SK-N-SH treated with all-trans-retinoic acid at 6 μM for 48 hours (cell line): Measurements from ENCODE around the gene NUP214.

Source experiments
- ATAC-seq: fragments of 200-7000 bp; cut with Tn5 transposase; 3 replicates; pipeline ENCODE4 v1.9.1; 2020; ENCODE audit warnings: mild to moderate bottlenecking, moderate library complexity
- ARNTL ChIP-seq: fragments of 450-650 bp; formaldehyde crosslinking; IDR thresholded peaks from 2 replicates; pipeline ENCODE4 v1.5.0; 2020; ENCODE audit warnings: low read depth, mild to moderate bottlenecking, moderate library complexity, borderline replicate concordance
- BACH2 ChIP-seq: fragments of 250-450 bp; sonication (Bioruptor Pico); IDR thresholded peaks from 2 replicates; pipeline ENCODE4 v1.9.0; 2021; ENCODE audit warnings: mild to moderate bottlenecking, borderline replicate concordance
- CREB5 ChIP-seq: fragments of 250-450 bp; sonication (Bioruptor Pico); IDR thresholded peaks from 2 replicates; pipeline ENCODE4 v1.5.1; 2020; ENCODE audit warnings: low read depth, mild to moderate bottlenecking, moderate library complexity
- CSDC2 ChIP-seq: fragments of 250-450 bp; sonication (Bioruptor Pico); IDR thresholded peaks from 2 replicates; pipeline ENCODE4 v1.5.0; 2020; ENCODE audit warnings: mild to moderate bottlenecking, moderate library complexity
- CSRNP3 ChIP-seq: fragments of 250-450 bp; sonication (Bioruptor Pico); IDR thresholded peaks from 2 replicates; pipeline ENCODE4 v1.5.1; 2021; ENCODE audit warnings: mild to moderate bottlenecking, moderate library complexity
- ESRRG ChIP-seq: fragments of 250-450 bp; sonication (Bioruptor Pico); IDR thresholded peaks from 2 replicates; pipeline ENCODE4 v1.6.1; 2021; ENCODE audit warnings: mild to moderate bottlenecking
- GLIS3 ChIP-seq: fragments of 250-450 bp; sonication (Bioruptor Pico); IDR thresholded peaks from 2 replicates; pipeline ENCODE4 v1.5.0; 2020; ENCODE audit warnings: mild to moderate bottlenecking, moderate library complexity
- ISL1 ChIP-seq: fragments of 250-450 bp; sonication (Bioruptor Pico); IDR thresholded peaks from 2 replicates; pipeline ENCODE4 v2.1.2; 2022; ENCODE audit warnings: mild to moderate bottlenecking, moderate library complexity
- OSR1 ChIP-seq: fragments of 250-450 bp; sonication (Bioruptor Pico); IDR thresholded peaks from 2 replicates; pipeline ENCODE4 v1.8.0; 2022; ENCODE audit warnings: moderate library complexity, mild to moderate bottlenecking, inconsistent platforms
- PPARA ChIP-seq: fragments of 250-450 bp; sonication (Bioruptor Pico); IDR thresholded peaks from 2 replicates; pipeline ENCODE4 v1.5.0; 2020; ENCODE audit warnings: mild to moderate bottlenecking, borderline replicate concordance
- SNAI2 ChIP-seq: fragments of 250-450 bp; sonication (Bioruptor Pico); IDR thresholded peaks from 2 replicates; pipeline ENCODE4 v1.5.0; 2020; ENCODE audit warnings: mild to moderate bottlenecking, moderate library complexity
- TCF4 ChIP-seq: fragments of 250-450 bp; sonication (Bioruptor Pico); IDR thresholded peaks from 2 replicates; pipeline ENCODE4 v1.8.0; 2021; ENCODE audit warnings: mild to moderate bottlenecking, moderate library complexity, borderline replicate concordance
- TOX ChIP-seq: fragments of 250-450 bp; sonication (Bioruptor Pico); IDR thresholded peaks from 2 replicates; pipeline ENCODE4 v1.8.0; 2021; ENCODE audit warnings: mild to moderate bottlenecking, moderate library complexity, borderline replicate concordance
- ZC3H10 ChIP-seq: fragments of 250-450 bp; sonication (Bioruptor Pico); IDR thresholded peaks from 2 replicates; pipeline ENCODE4 v1.5.1; 2021; ENCODE audit warnings: mild to moderate bottlenecking, moderate library complexity
- ZFP3 ChIP-seq: fragments of 250-450 bp; sonication (Bioruptor Pico); IDR thresholded peaks from 2 replicates; pipeline ENCODE4 v1.5.0; 2020; ENCODE audit warnings: mild to moderate bottlenecking, moderate library complexity
- ZFP30 ChIP-seq: fragments of 450-650 bp; formaldehyde crosslinking; IDR thresholded peaks from 2 replicates; pipeline ENCODE4 v1.5.0; 2022; ENCODE audit warnings: mild to moderate bottlenecking, moderate library complexity
- ZNF70 ChIP-seq: fragments of 450-650 bp; formaldehyde crosslinking; IDR thresholded peaks from 2 replicates; pipeline ENCODE4 v1.5.0; 2020; ENCODE audit warnings: mild to moderate bottlenecking, moderate library complexity
- TF ChIP-seq, protein P1 (sequence below): fragments of 250-450 bp; sonication (Bioruptor Pico); IDR thresholded peaks from 2 replicates; pipeline ENCODE4 v1.5.0; 2020; ENCODE audit warnings: mild to moderate bottlenecking, moderate library complexity
- TF ChIP-seq, protein P2 (sequence below): fragments of 250-450 bp; sonication (Bioruptor Pico); IDR thresholded peaks from 2 replicates; pipeline ENCODE4 v1.8.0; 2020; ENCODE audit warnings: mild to moderate bottlenecking, moderate library complexity, borderline replicate concordance

NUP214 gene

GRCh38 chr9:131276094-131276888 lies 150.9 kb downstream of the NUP214 start, which contains the start of gene FAM78A:
TSS of gene FAM78A (minus strand) at chr9:131276510. CDS start at chr9:131276179, 331 bp downstream.
- no peak for ATAC-seq
- TF ChIP-seq, protein P1, sequence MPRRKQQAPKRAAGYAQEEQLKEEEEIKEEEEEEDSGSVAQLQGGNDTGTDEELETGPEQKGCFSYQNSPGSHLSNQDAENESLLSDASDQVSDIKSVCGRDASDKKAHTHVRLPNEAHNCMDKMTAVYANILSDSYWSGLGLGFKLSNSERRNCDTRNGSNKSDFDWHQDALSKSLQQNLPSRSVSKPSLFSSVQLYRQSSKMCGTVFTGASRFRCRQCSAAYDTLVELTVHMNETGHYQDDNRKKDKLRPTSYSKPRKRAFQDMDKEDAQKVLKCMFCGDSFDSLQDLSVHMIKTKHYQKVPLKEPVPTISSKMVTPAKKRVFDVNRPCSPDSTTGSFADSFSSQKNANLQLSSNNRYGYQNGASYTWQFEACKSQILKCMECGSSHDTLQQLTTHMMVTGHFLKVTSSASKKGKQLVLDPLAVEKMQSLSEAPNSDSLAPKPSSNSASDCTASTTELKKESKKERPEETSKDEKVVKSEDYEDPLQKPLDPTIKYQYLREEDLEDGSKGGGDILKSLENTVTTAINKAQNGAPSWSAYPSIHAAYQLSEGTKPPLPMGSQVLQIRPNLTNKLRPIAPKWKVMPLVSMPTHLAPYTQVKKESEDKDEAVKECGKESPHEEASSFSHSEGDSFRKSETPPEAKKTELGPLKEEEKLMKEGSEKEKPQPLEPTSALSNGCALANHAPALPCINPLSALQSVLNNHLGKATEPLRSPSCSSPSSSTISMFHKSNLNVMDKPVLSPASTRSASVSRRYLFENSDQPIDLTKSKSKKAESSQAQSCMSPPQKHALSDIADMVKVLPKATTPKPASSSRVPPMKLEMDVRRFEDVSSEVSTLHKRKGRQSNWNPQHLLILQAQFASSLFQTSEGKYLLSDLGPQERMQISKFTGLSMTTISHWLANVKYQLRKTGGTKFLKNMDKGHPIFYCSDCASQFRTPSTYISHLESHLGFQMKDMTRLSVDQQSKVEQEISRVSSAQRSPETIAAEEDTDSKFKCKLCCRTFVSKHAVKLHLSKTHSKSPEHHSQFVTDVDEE (CRISPR knock-in tag), result no peak
- no peak for TF ChIP-seq SNAI2 (CRISPR knock-in tag)
- no peak for TF ChIP-seq TOX
- TF ChIP-seq, all 23 proteins: peak for 0

GRCh38 chr9:131276891-131277286 lies 151.5 kb downstream of the NUP214 start:
- no peak for ATAC-seq
- TF ChIP-seq ISL1 (CRISPR knock-in tag), result no peak
- no peak for TF ChIP-seq ZFP30 (CRISPR knock-in tag)
- no peak for TF ChIP-seq CREB5 (CRISPR knock-in tag)
- TF ChIP-seq ZFP3 (CRISPR knock-in tag), result no peak
- TF ChIP-seq CSRNP3, result no peak
- TF ChIP-seq ZC3H10 (CRISPR knock-in tag), result no peak
- TF ChIP-seq ZNF70 (CRISPR knock-in tag), result no peak
- TF ChIP-seq TCF4, result no peak

DNA sequence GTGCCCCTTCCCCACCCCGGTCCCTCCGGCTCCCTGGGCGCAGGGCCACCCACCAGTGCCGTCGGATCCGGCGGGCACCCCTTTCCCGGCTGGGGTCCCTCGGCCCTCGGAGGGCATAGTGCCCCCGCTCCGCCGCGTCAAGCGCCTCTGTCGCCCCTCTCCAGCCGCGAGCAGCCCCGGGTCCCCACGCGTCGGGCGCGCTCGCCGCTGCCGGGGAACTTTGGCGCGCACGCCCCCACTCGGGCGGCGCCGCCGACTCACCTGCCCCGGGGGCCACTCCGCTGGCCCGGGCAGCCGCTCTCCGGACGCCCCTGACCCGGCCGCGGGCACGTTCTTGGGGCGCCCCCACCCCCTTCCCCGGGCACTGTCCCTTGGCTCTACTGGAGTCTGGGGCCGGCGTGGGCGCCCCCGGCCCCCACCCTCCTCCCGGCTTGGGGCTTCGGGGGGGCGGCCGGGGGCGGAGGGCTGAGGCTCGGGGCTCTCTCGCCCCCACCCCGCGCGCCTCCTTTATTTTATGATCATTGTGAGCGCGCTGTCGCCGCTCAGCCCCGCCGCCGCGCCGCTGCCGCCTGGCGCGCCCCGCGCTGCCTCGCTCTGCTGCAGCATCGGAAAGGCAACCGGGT lies 152.0 kb downstream of the NUP214 start:
- no peak; the same call in 2 of the 3 replicates for ATAC-seq
- TF ChIP-seq ZFP3 (CRISPR knock-in tag) (no peak), ARNTL (no peak), TCF4 (no peak), OSR1 (no peak), CSDC2 (no peak)
- TF ChIP-seq, protein P2, sequence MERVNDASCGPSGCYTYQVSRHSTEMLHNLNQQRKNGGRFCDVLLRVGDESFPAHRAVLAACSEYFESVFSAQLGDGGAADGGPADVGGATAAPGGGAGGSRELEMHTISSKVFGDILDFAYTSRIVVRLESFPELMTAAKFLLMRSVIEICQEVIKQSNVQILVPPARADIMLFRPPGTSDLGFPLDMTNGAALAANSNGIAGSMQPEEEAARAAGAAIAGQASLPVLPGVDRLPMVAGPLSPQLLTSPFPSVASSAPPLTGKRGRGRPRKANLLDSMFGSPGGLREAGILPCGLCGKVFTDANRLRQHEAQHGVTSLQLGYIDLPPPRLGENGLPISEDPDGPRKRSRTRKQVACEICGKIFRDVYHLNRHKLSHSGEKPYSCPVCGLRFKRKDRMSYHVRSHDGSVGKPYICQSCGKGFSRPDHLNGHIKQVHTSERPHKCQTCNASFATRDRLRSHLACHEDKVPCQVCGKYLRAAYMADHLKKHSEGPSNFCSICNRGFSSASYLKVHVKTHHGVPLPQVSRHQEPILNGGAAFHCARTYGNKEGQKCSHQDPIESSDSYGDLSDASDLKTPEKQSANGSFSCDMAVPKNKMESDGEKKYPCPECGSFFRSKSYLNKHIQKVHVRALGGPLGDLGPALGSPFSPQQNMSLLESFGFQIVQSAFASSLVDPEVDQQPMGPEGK (CRISPR knock-in tag), result no peak

- ATAC-seq, result peak; percentile 94
- TF ChIP-seq PPARA (peak; percentile 79; the same call in 1 of the 2 replicates), GLIS3 (CRISPR knock-in tag) (no peak), ESRRG (CRISPR knock-in tag) (no peak), ZC3H10 (CRISPR knock-in tag) (no peak), BACH2 (CRISPR knock-in tag) (no peak)
- TF ChIP-seq, protein P1 (CRISPR knock-in tag), result no peak
These were observed 152.7 kb downstream of the NUP214 start for GRCh38 chr9:131277910-131278701.
